SK-N-MC (cell line): ENCODE results near the gene HTR3B.

ENCODE experiments used
- EZH2 ChIP-seq: fragments of 200-600 bp; sonication (generic); IDR thresholded peaks from one replicate; pipeline ENCODE4 v1.6.1; 2017; ENCODE audit warnings: antibody characterized with exemption
- POLR2AphosphoS5 ChIP-seq: IDR thresholded peaks from 2 replicates; pipeline ENCODE4 v1.6.1; 2012; ENCODE audit warnings: mild to moderate bottlenecking, low read depth, low read length, borderline replicate concordance

GRCh38 chr11:113864410-113864809 lies 40.2 kb upstream of the HTR3B start:
- TF ChIP-seq POLR2AphosphoS5 (no peak), EZH2 (no peak)
